Smooth muscle cell (in vitro differentiated cells): ENCODE data around the gene ST6GALNAC3. TPM values are rescaled to one million over a fixed set of nuclear protein-coding genes. Genes with fewer than 3 reads are reported as not detected.
"Not testable (repeated sequence)": the region's sequence is repeated elsewhere in the genome, so short reads cannot be mapped to it uniquely, and the experiment has no call there.

Experiments used
- DNase-seq: peaks from one replicate; lab custom pipeline; 2025; ENCODE audit not compliant: unreplicated experiment; lab: John Stamatoyannopoulos, UW
- H2AFZ ChIP-seq: fragments of 200-600 bp; sonication (generic); 2 replicates; pipeline ENCODE4 v1.6.0; 2016; ENCODE audit warnings: antibody characterized with exemption, low read depth, mild to moderate bottlenecking
- H3F3A ChIP-seq: fragments of 200-600 bp; sonication (generic); 2 replicates; pipeline ENCODE4 v1.6.0; 2017; ENCODE audit warnings: antibody characterized with exemption, low read depth
- H3K27ac ChIP-seq: fragments of 200-600 bp; sonication (generic); 2 replicates; pipeline ENCODE4 v1.5.1; 2016; ENCODE audit warnings: low read depth, mild to moderate bottlenecking
- H3K27me3 ChIP-seq: fragments of 200-600 bp; sonication (generic); 2 replicates; pipeline ENCODE4 v1.6.1; 2016; ENCODE audit warnings: low read depth, mild to moderate bottlenecking
- H3K36me3 ChIP-seq: fragments of 200-600 bp; sonication (generic); 2 replicates; pipeline ENCODE4 v1.5.1; 2016; ENCODE audit warnings: low read depth
- H3K4me1 ChIP-seq: fragments of 200-600 bp; sonication (generic); 2 replicates; pipeline ENCODE4 v1.5.1; 2016; ENCODE audit warnings: low read depth
- H3K4me2 ChIP-seq: fragments of 200-600 bp; sonication (generic); 2 replicates; pipeline ENCODE4 v1.6.0; 2016; ENCODE audit warnings: mild to moderate bottlenecking
- H3K4me3 ChIP-seq: fragments of 200-600 bp; sonication (generic); 2 replicates; pipeline ENCODE4 v1.5.1; 2016; ENCODE audit warnings: mild to moderate bottlenecking
- H3K79me2 ChIP-seq: fragments of 200-600 bp; sonication (generic); 2 replicates; pipeline ENCODE4 v1.6.0; 2016; ENCODE audit warnings: low read depth, mild to moderate bottlenecking
- H3K9ac ChIP-seq: fragments of 200-600 bp; sonication (generic); 2 replicates; pipeline ENCODE4 v1.6.0; 2016; ENCODE audit warnings: low read depth
- H3K9me3 ChIP-seq: fragments of 200-600 bp; sonication (generic); replicated peaks from 2 replicates; pipeline ENCODE4 v1.5.1; 2016; ENCODE audit warnings: low read depth
- H4K20me1 ChIP-seq: fragments of 200-600 bp; sonication (generic); 2 replicates; pipeline ENCODE4 v1.6.0; 2016; ENCODE audit warnings: low read depth
- CTCF ChIP-seq: fragments of 200-600 bp; sonication (generic); IDR thresholded peaks from 2 replicates; pipeline ENCODE4 v1.5.1; 2017; ENCODE audit warnings: borderline replicate concordance, mild to moderate bottlenecking, antibody characterized with exemption; ENCODE audit not compliant: insufficient read depth, poor library complexity, severe bottlenecking
- WGBS: methylation state at CpG from one replicate; pipeline ENCODE4 v1.1.7; 2016; ENCODE audit warnings: low lambda C conversion rate; 5-methylcytosine and 5-hydroxymethylcytosine counted together
- polyA plus RNA-seq: library from polyadenylated mRNA; unstranded; fragments of >200 nt; fragmentation: Nextera tagmentation; extraction: Ambion mirVana; gene quantifications from 2 replicates; pipeline ENCODE4 v1.2.1, GENCODE V29; 2016
- total RNA-seq: library from RNA; depleted of rRNA; stranded (reverse); fragments of >200 nt; gene quantifications from 2 replicates; pipeline ENCODE4 v1.2.3, GENCODE V29; 2014

Gene ST6GALNAC3
- total and polyA plus RNA-seq, 2 experiments from 2014 or later, result 9.3 to 13.4 TPM

- DNase-seq, result no peak
- Histone ChIP-seq H3K4me3 (no peak overlapping the region), H3K4me1 (no peaks in the 10 kb centered on the region), H3F3A (peaks cover 5% of the 10 kb centered on the region), H3K27ac (no peak overlapping the region), H3K79me2 (no peaks in the 10 kb centered on the region), H3K9ac (no peak overlapping the region), H2AFZ (no peak overlapping the region), H3K36me3 (no peaks in the 10 kb centered on the region), H3K4me2 (no peak overlapping the region), H3K9me3 (no peaks in the 10 kb centered on the region), H4K20me1 (no peaks in the 10 kb centered on the region), H3K27me3 (no peaks in the 10 kb centered on the region)
- 67% methylated on average over 1 of the region's 1 CpG for WGBS
- TF ChIP-seq CTCF, result no peak
Observed at GRCh38 chr1:76048926-76049325, 25.6 kb upstream of the ST6GALNAC3 start.

GRCh38 chr1:76049498-76049897 is 25.0 kb upstream of the ST6GALNAC3 start:
- H3K79me2 ChIP-seq, result no peaks in the 10 kb centered on the region
- no peak overlapping the region for H3K4me2 ChIP-seq
- no peaks in the 10 kb centered on the region for H4K20me1 ChIP-seq
- WGBS, result 87% methylated on average over 4 of the region's 4 CpGs
- H3K4me3 ChIP-seq, result no peak overlapping the region
- H3K9me3 ChIP-seq, result no peaks in the 10 kb centered on the region
- TF ChIP-seq CTCF, result no peak
- no peak overlapping the region for H2AFZ ChIP-seq
- H3K4me1 ChIP-seq, result no peaks in the 10 kb centered on the region
- no peak overlapping the region for H3K9ac ChIP-seq
- no peak for DNase-seq
- H3K36me3 ChIP-seq, result no peaks in the 10 kb centered on the region
- peaks cover 8% of the 10 kb centered on the region for H3F3A ChIP-seq
- H3K27me3 ChIP-seq, result no peaks in the 10 kb centered on the region
- no peak overlapping the region for H3K27ac ChIP-seq

GRCh38 chr1:76050073-76050472 is 24.5 kb upstream of the ST6GALNAC3 start:
- not testable (repeated sequence) for H3K4me1 ChIP-seq, H4K20me1 ChIP-seq, H3K4me3 ChIP-seq, H3K9me3 ChIP-seq, H3K79me2 ChIP-seq, H3K4me2 ChIP-seq, H2AFZ ChIP-seq, DNase-seq, H3F3A ChIP-seq, H3K27me3 ChIP-seq, H3K36me3 ChIP-seq, H3K9ac ChIP-seq, H3K27ac ChIP-seq
- 100% methylated on average over 3 of the region's 3 CpGs for WGBS

GRCh38 chr1:76053021-76053420 is 21.5 kb upstream of the ST6GALNAC3 start:
- H3K36me3 ChIP-seq, result no peaks in the 10 kb centered on the region
- no peaks in the 10 kb centered on the region for H3K79me2 ChIP-seq
- H3K9ac ChIP-seq, result no peak overlapping the region
- H3K4me1 ChIP-seq, result no peaks in the 10 kb centered on the region
- H3K27me3 ChIP-seq, result no peaks in the 10 kb centered on the region
- DNase-seq, result no peak
- H3F3A ChIP-seq, result peaks cover 8% of the 10 kb centered on the region
- TF ChIP-seq CTCF, result no peak
- no peaks in the 10 kb centered on the region for H4K20me1 ChIP-seq
- 2% methylated on average over 6 of the region's 6 CpGs for WGBS
- no peak overlapping the region for H3K27ac ChIP-seq
- H2AFZ ChIP-seq, result peak overlapping the region; percentile 52
- H3K4me2 ChIP-seq, result peak overlapping the region; percentile 37
- H3K4me3 ChIP-seq, result no peak overlapping the region
- no peaks in the 10 kb centered on the region for H3K9me3 ChIP-seq
